Effector memory CD8-positive, alpha-beta T cell (primary cell): ENCODE measurements around the gene ANTXR2.

ENCODE experiments used
- ATAC-seq: fragments of 150-1000 bp; cut with Tn5 transposase; replicated peaks from 2 replicates; pipeline ENCODE4 v1.10.0; 2021; ENCODE audit warnings: mild to moderate bottlenecking, moderate library complexity
- DNase-seq, 3 experiments: peaks; one replicate each; pipeline ENCODE4 v3.0.0; 2021
- H3K27ac Mint-ChIP-seq, 2 donors: one replicate each; pipeline ENCODE4 v1.8.0; 2022; ENCODE audit warnings: mild to moderate bottlenecking in 2 of 2, mixed read lengths in 2 of 2, moderate library complexity in 2 of 2
- H3K27me3 Mint-ChIP-seq, 2 donors: one replicate each; pipeline ENCODE4 v1.8.0; 2022; ENCODE audit warnings: mixed read lengths in 2 of 2
- H3K36me3 Mint-ChIP-seq: one replicate; pipeline ENCODE4 v1.8.0; 2022; ENCODE audit warnings: mild to moderate bottlenecking, moderate library complexity, mixed read lengths; ENCODE audit not compliant: insufficient read depth
- H3K4me1 Mint-ChIP-seq, 2 donors: one replicate each; pipeline ENCODE4 v1.8.0; 2022; ENCODE audit warnings: low read depth in 2 of 2, mixed read lengths in 2 of 2
- H3K4me3 Mint-ChIP-seq, 2 donors: one replicate each; pipeline ENCODE4 v1.8.0; 2022; ENCODE audit warnings: mild to moderate bottlenecking in 2 of 2, mixed read lengths in 2 of 2, moderate library complexity in 2 of 2
- H3K9me3 Mint-ChIP-seq, 2 donors: one replicate each; pipeline ENCODE4 v1.8.0; 2022; ENCODE audit warnings: mixed read lengths in 2 of 2

ANTXR2 gene

GRCh38 chr4:80086296-80086695 is 13.3 kb upstream of the ANTXR2 start:
- no peak for ATAC-seq
- no peak for DNase-seq
- Mint-ChIP-seq H3K4me1 (no peaks in the 10 kb centered on the region), H3K27me3 (peaks cover 10 to 12% of the 10 kb centered on the region in 2 donors), H3K4me3 (no peak overlapping the region), H3K9me3 (no peaks in the 10 kb centered on the region), H3K36me3 (no peaks in the 10 kb centered on the region), H3K27ac (no peak overlapping the region)

GRCh38 chr4:80085081-80085480 is 12.1 kb upstream of the ANTXR2 start:
- no peaks in the 10 kb centered on the region for H3K36me3 Mint-ChIP-seq
- peaks cover 10 to 12% of the 10 kb centered on the region in 2 donors for H3K27me3 Mint-ChIP-seq
- H3K9me3 Mint-ChIP-seq, result no peaks in the 10 kb centered on the region
- DNase-seq (no peak), ATAC-seq (no peak)
- no peak overlapping the region for H3K27ac Mint-ChIP-seq
- H3K4me3 Mint-ChIP-seq, result no peak overlapping the region
- no peaks in the 10 kb centered on the region for H3K4me1 Mint-ChIP-seq

GRCh38 chr4:80082693-80083092 is 9.7 kb upstream of the ANTXR2 start:
- Mint-ChIP-seq H3K27me3 (peaks cover 10 to 12% of the 10 kb centered on the region in 2 donors), H3K9me3 (no peaks in the 10 kb centered on the region), H3K36me3 (no peaks in the 10 kb centered on the region), H3K4me1 (peaks cover 0 to under 1% of the 10 kb centered on the region in 2 donors), H3K27ac (no peak overlapping the region), H3K4me3 (no peak overlapping the region)
- no peak for ATAC-seq
- no peak for DNase-seq

GRCh38 chr4:80081566-80081965 is 8.5 kb upstream of the ANTXR2 start:
- DNase-seq, result no peak
- ATAC-seq, result no peak
- Mint-ChIP-seq H3K4me1 (peaks cover 0 to 2% of the 10 kb centered on the region in 2 donors), H3K4me3 (no peak overlapping the region), H3K36me3 (no peaks in the 10 kb centered on the region), H3K27ac (no peak overlapping the region), H3K27me3 (peaks cover 5 to 6% of the 10 kb centered on the region in 2 donors), H3K9me3 (no peaks in the 10 kb centered on the region)

GRCh38 chr4:80079255-80079923 is 6.4 kb upstream of the ANTXR2 start:
- no peak overlapping the region for H3K27ac Mint-ChIP-seq

GRCh38 chr4:80078346-80079092 is 5.5 kb upstream of the ANTXR2 start:
- DNase-seq (no peak), ATAC-seq (no peak)
- Mint-ChIP-seq H3K4me1 (peaks cover 17 to 26% of the 10 kb centered on the region in 2 donors), H3K9me3 (no peaks in the 10 kb centered on the region), H3K4me3 (no peak overlapping the region), H3K27ac (no peak overlapping the region), H3K27me3 (no peaks in the 10 kb centered on the region), H3K36me3 (peaks cover 4% of the 10 kb centered on the region)

More at GRCh38 chr4:80079255-80079923, 6.4 kb upstream of the ANTXR2 start:
- H3K4me1 Mint-ChIP-seq, result peaks cover 10 to 17% of the 10 kb centered on the region in 2 donors
- DNase-seq (no peak), ATAC-seq (no peak)
- no peak overlapping the region for H3K4me3 Mint-ChIP-seq
- H3K27me3 Mint-ChIP-seq, result no peaks in the 10 kb centered on the region
- no peaks in the 10 kb centered on the region for H3K9me3 Mint-ChIP-seq
- H3K36me3 Mint-ChIP-seq, result peaks cover 3% of the 10 kb centered on the region

- H3K27me3 Mint-ChIP-seq, result no peaks in the 10 kb centered on the region
- peak overlapping the region in 1 of 2 donors; percentile 29 for H3K4me3 Mint-ChIP-seq
- H3K36me3 Mint-ChIP-seq, result peaks cover 10% of the 10 kb centered on the region
- H3K9me3 Mint-ChIP-seq, result no peaks in the 10 kb centered on the region
- ATAC-seq, result peak; percentile 29
- no peak overlapping the region for H3K27ac Mint-ChIP-seq
- no peak for DNase-seq
- H3K4me1 Mint-ChIP-seq, result peaks cover 20 to 32% of the 10 kb centered on the region in 2 donors
Observed at GRCh38 chr4:80077639-80078038, 4.6 kb upstream of the ANTXR2 start.

- no peaks in the 10 kb centered on the region for H3K9me3 Mint-ChIP-seq
- ATAC-seq (no peak), DNase-seq (no peak)
- no peak overlapping the region for H3K27ac Mint-ChIP-seq
- H3K4me3 Mint-ChIP-seq, result no peak overlapping the region
- H3K27me3 Mint-ChIP-seq, result no peaks in the 10 kb centered on the region
- peaks cover 26 to 38% of the 10 kb centered on the region in 2 donors for H3K4me1 Mint-ChIP-seq
- H3K36me3 Mint-ChIP-seq, result peaks cover 20% of the 10 kb centered on the region
Observed at GRCh38 chr4:80076681-80077080, 3.7 kb upstream of the ANTXR2 start.

- Mint-ChIP-seq H3K9me3 (no peaks in the 10 kb centered on the region), H3K27ac (peak overlapping the region in 1 of 2 donors; percentile 96), H3K36me3 (peaks cover 23% of the 10 kb centered on the region), H3K27me3 (no peaks in the 10 kb centered on the region), H3K4me3 (no peak overlapping the region), H3K4me1 (peaks cover 30 to 42% of the 10 kb centered on the region in 2 donors)
- DNase-seq (no peak), ATAC-seq (no peak)
Observed at GRCh38 chr4:80075995-80076675, 3.1 kb upstream of the ANTXR2 start.

- Mint-ChIP-seq H3K9me3 (no peaks in the 10 kb centered on the region), H3K27ac (peak overlapping the region; percentile 96 to 97), H3K27me3 (no peaks in the 10 kb centered on the region), H3K4me1 (peaks cover 30 to 55% of the 10 kb centered on the region in 2 donors), H3K36me3 (peaks cover 23% of the 10 kb centered on the region), H3K4me3 (peak overlapping the region in 1 of 2 donors; percentile 93)
- DNase-seq, result no peak
- ATAC-seq, result no peak
Observed at GRCh38 chr4:80074651-80075050, 1.6 kb upstream of the ANTXR2 start.

- Mint-ChIP-seq H3K27ac (peak overlapping the region; percentile 96 to 97), H3K27me3 (no peaks in the 10 kb centered on the region), H3K36me3 (peaks cover 27% of the 10 kb centered on the region), H3K4me3 (peak overlapping the region; percentile 93 to 97), H3K9me3 (no peaks in the 10 kb centered on the region), H3K4me1 (peaks cover 31 to 61% of the 10 kb centered on the region in 2 donors)
- DNase-seq (no peak), ATAC-seq (no peak)
Observed at GRCh38 chr4:80074069-80074468, 1.0 kb upstream of the ANTXR2 start.

- peaks cover 31 to 61% of the 10 kb centered on the region in 2 donors for H3K4me1 Mint-ChIP-seq
- no peaks in the 10 kb centered on the region for H3K9me3 Mint-ChIP-seq
- DNase-seq, result peak in 2 of 3 experiments; percentile 4 to 15
- peak overlapping the region; percentile 96 to 97 for H3K27ac Mint-ChIP-seq
- peak; percentile 45 for ATAC-seq
- H3K4me3 Mint-ChIP-seq, result peak overlapping the region; percentile 93 to 97
- H3K36me3 Mint-ChIP-seq, result peaks cover 31% of the 10 kb centered on the region
- no peaks in the 10 kb centered on the region for H3K27me3 Mint-ChIP-seq
Observed at GRCh38 chr4:80073473-80074008, 512 bp upstream of the ANTXR2 start.

GRCh38 chr4:80072228-80072743 is 743 bp downstream of the ANTXR2 start:
- H3K9me3 Mint-ChIP-seq, result no peaks in the 10 kb centered on the region
- no peaks in the 10 kb centered on the region for H3K27me3 Mint-ChIP-seq
- ATAC-seq (peak; percentile 54), DNase-seq (peak; percentile 43 to 51 (median 43))
- peak overlapping the region; percentile 93 to 97 for H3K4me3 Mint-ChIP-seq
- peaks cover 34% of the 10 kb centered on the region for H3K36me3 Mint-ChIP-seq
- H3K27ac Mint-ChIP-seq, result peak overlapping the region; percentile 96 to 97
- H3K4me1 Mint-ChIP-seq, result peaks cover 36 to 65% of the 10 kb centered on the region in 2 donors
